Measurements from ENCODE around the gene MYCN.
"Not testable (repeated sequence)": the region's sequence is repeated elsewhere in the genome, so short reads cannot be mapped to it uniquely, and the experiment has no call there.

DNA sequence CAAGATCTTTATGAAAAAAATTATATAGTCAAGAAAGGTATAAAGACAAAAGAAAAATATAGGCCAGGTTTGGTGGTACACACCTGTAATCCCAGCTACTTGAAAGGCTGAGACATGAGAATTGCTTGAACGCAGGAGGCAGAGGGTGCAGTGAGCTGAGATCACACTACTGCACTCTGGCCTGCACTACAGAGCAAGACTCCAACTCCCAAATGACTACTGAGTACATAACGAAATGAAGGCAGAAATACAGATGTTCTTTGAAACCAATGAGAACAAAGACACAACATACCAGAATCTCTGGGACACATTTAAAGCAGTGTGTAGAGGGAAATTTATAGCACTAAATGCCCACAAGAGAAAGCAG is 19.8 kb downstream of the MYCN start:
- TF ChIP-seq, protein P1, sequence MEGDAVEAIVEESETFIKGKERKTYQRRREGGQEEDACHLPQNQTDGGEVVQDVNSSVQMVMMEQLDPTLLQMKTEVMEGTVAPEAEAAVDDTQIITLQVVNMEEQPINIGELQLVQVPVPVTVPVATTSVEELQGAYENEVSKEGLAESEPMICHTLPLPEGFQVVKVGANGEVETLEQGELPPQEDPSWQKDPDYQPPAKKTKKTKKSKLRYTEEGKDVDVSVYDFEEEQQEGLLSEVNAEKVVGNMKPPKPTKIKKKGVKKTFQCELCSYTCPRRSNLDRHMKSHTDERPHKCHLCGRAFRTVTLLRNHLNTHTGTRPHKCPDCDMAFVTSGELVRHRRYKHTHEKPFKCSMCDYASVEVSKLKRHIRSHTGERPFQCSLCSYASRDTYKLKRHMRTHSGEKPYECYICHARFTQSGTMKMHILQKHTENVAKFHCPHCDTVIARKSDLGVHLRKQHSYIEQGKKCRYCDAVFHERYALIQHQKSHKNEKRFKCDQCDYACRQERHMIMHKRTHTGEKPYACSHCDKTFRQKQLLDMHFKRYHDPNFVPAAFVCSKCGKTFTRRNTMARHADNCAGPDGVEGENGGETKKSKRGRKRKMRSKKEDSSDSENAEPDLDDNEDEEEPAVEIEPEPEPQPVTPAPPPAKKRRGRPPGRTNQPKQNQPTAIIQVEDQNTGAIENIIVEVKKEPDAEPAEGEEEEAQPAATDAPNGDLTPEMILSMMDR (IDR thresholded peaks at IDR 0.05; ENCODE audit: extremely low read depth in 1 of 2, insufficient read depth in 1 of 2, low read depth in 1 of 2, low read length in 2 of 2): not testable (repeated sequence)
- TF ChIP-seq, protein P2, sequence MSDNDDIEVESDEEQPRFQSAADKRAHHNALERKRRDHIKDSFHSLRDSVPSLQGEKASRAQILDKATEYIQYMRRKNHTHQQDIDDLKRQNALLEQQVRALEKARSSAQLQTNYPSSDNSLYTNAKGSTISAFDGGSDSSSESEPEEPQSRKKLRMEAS (IDR thresholded peaks at IDR 0.05; ENCODE audit: insufficient read depth, insufficient read length): not testable (repeated sequence)
- not testable (repeated sequence) for TF ChIP-seq JUN (IDR thresholded peaks at IDR 0.05; ENCODE audit: borderline replicate concordance, insufficient read depth, insufficient read length, low read depth); MYC (IDR thresholded peaks at IDR 0.05; ENCODE audit: low read depth, low read length); POLR2AphosphoS5 (IDR thresholded peaks at IDR 0.05; ENCODE audit: insufficient read depth, low read depth, low read length); EZH2 (IDR thresholded peaks at IDR 0.05; ENCODE audit: borderline replicate concordance, low read depth, low read length, severe bottlenecking); POLR2A (IDR thresholded peaks at IDR 0.05; ENCODE audit: low read depth, low read length); GATA2 (IDR thresholded peaks at IDR 0.05; ENCODE audit: insufficient read depth, insufficient read length, low read depth, low read length)

Measured in endothelial cell of umbilical vein (primary cell).